SW480 (cell line): Measurements from ENCODE around the gene PDGFRB.
A peak's percentile ranks its signal among the peaks of the same experiment; 100 is the strongest.
"Not testable (repeated sequence)": the region's sequence is repeated elsewhere in the genome, so short reads cannot be mapped to it uniquely, and the experiment has no call there.

Experiments
- DNase-seq: peaks from one replicate; pipeline ENCODE4 v3.0.0-alpha.2; 2016; ENCODE audit warnings: low spot score

Gene PDGFRB

DNA sequence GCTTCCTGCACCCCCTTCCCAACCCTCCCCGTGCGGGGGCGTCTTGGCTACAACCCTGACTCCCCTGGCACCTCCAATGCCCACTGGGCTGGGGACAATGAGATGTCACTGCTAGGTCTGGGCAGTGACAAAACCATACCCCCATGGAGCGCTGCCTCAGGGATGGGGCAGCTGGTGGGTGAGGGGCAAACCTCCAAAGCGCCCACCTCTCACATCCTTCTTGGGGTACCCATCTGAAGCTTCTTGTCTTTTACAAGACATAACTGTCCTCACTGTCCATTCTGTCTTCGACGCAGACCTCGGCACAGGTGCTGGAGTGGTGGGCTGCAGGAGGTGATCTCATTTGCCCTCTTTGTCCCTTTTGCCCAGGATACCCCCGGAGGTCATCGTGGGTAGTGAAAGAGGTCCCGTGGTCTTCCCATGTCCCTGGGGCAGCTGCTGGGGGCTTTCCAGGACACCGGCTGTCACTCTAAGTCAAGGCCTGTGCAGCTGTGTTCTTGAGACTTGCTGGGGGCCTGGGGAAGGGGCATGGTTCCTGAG, 41.5 kb downstream of the PDGFRB start:
- no peak for DNase-seq

DNA sequence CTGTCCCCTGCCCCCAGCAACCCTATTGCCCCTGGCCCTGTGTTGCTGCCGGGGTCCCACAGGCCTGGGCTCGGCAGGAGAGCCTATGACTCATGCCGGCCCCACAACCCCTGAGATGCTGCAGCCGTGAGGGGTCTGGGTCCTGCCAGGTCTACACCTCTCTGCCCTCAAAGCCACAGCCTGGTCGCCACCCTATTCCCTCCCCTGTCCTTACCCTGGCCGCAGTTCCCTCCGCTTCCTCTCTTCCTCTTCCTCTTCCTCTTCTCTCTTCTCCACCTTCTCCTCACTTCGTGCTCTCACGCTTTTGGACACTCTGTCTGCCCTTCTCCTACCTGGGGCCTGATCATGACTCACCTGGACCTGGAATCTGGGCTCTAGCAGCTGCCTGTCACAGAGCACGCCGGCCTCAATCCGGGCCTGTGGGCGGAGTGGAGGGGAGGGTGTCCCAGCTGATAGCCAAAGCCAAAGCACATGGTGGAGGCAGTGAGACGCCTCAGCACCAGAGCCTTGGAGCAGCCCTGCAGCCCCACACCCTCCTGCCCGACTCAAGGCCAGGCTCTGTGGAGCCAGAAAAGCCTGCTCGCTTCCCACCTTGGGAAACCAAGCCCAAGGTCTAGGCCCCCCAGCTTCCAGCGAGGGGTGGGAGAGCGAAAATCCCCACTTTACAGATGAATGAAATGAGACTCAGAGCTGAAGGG, 42.4 kb downstream of the PDGFRB start:
- peak; percentile 60 for DNase-seq

- no peak for DNase-seq
Observed at GRCh38 chr5:150112201-150113046, 43.2 kb downstream of the PDGFRB start.

GRCh38 chr5:150111122-150111521, 44.5 kb downstream of the PDGFRB start:
- DNase-seq: no peak

GRCh38 chr5:150109921-150110320, 45.7 kb downstream of the PDGFRB start:
- DNase-seq: peak; percentile 68

DNA sequence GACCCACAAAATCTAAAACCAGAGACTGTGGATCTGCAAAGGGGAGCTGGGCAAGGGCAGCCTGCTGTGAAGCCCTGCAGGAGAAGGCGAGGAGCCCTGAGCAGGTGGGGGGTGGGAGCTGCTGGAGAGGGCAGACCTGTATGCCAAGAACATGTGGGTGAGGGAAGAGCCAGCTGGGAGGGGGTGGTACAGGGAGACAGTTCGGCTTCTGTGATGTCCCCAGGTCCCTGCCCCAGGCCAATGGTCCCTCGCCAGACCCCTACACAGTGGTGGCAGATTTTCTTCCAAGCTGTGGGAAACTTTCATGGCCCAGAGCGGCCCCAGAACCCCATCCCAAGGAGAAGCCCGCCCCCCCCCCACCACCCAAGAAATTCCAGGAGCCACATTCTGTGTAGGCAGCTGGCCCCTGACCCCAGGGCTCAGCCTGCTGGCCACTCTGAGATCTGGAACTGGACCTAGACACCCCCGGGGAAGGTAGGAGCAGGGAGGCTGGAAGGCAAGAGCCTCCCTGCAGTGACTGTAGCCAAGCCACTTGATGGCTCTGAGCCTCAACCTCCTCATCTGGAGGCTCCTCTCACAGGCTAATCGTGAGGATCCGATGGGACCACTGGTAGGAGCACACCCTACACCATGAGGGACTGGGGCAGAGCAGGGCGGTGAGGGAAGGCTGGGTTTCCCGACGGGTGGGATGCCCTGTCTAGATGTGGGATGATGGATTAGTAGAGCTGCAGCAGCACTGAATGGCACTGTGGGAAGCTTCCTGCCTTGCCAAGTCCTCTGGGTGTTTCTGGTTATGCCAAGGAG, 46.7 kb downstream of the PDGFRB start:
- no peak for DNase-seq

DNA sequence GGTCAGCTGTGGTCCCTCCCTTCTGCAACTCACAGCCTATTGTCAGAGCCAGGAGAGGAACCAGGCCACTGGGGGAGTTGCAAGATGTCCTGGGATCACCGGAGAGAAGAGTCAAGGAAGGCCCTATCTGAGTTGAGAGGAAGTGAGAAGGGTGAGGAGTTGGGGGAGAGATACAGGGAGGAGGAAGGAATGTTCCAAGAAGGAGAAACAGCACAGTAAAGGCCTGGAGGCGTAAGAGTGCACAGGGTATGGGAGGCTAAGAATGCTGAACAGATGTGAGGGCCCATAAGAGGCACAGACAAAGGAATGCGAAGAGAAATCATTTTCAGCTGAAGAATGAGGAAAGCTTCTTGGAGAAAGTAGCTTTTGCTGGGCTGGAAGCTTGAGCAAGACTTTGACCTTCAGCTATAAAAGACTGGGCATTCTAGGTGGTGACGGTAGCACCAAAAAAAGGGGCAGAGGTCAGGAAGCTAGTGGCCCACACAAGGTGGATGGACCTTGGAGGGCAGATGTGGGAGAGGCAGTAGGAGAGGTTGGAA, 47.7 kb downstream of the PDGFRB start:
- no peak for DNase-seq

- DNase-seq: peak; percentile 28
Observed at GRCh38 chr5:150106674-150107426, 48.8 kb downstream of the PDGFRB start.

- no peak for DNase-seq
Observed at GRCh38 chr5:150105928-150106615, 49.6 kb downstream of the PDGFRB start.

DNA sequence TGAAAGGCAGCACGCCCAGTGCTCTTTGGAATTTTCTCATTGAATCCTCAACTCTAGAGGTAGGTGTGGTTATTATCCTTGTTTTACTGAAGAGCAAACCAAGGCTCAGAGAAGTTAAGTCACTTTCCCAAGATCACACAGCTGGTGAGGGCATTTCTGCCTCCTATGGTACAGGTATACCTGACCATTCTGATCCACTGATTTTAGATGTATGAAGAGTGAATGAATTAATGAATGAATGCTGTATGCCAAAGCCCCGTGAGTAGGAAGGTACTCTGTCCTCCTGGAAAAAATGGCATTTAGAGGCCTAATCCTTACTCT, 51.1 kb downstream of the PDGFRB start:
- no peak for DNase-seq

DNA sequence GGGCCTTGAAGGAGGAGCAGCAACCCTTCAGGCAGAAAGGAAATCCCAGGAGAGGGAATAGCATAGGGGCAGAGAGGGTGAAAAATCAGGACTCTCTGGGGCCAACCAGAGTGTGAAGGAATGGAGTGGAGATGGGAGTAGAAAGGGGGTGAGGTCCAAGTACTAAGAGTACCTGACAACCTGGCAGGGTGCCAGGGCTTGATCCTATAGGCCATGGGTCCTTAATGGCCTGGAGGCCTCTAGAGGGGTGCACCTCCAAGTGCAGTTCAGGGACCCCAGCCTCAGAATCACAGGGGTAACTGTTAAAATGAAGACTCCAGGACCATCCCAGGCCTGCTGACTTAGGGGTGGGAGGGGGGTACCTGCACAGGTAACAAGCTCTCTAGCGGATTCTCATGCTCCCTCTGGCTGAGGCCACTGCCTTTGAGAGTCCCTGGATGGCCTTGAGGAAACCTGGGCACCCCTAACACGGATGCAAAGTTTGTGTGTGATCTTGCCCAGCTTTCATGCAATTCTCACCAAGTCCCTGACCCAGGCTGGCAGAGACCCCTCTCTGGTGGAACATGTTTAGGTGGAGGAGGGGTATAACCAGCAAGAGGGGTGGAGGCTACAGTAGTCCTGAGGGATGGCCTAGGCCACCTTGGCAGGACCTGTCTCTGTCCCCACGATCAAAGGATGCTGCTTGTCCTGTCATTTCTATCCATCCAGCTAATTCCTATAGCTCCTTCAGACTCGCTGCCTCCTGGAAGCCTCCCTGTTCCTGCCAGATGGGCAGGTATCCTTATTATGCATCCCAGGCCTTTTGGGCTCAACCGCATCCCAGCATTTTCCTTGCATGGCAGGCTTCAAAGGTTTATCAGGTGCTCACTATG, 51.7 kb downstream of the PDGFRB start:
- DNase-seq: no peak

GRCh38 chr5:150101023-150101422, 54.6 kb downstream of the PDGFRB start:
- peak; percentile 18 for DNase-seq

DNA sequence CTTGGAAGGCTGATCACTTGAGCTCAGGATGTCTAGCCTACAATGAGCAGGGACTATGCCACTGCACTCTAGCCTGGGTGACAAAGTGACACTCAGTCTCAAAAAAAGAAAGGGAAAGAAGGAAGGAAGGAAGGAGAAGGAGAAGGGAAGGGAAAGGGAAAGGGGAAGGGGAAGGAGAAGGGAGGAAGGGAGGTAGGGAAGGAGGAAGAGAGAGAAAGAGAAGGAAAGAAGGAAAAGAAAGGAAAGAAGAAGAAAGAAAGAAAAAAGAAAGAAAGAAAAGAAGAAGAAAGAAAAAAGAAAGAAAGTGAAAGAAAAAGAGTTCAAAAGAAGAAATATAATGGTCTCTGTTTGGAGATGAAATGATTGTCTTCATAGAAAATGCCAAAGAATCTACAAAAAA, 58.5 kb downstream of the PDGFRB start:
- no peak for DNase-seq

- DNase-seq: no peak
Observed at GRCh38 chr5:150092159-150092787, 63.4 kb downstream of the PDGFRB start.

GRCh38 chr5:150085950-150086715, 69.5 kb downstream of the PDGFRB start, which contains the start of gene CSF1R:
CSF1R (minus strand) TSS chr5:150086554; CDS start chr5:150086427, 127 bp downstream.
- no peak for DNase-seq

DNA sequence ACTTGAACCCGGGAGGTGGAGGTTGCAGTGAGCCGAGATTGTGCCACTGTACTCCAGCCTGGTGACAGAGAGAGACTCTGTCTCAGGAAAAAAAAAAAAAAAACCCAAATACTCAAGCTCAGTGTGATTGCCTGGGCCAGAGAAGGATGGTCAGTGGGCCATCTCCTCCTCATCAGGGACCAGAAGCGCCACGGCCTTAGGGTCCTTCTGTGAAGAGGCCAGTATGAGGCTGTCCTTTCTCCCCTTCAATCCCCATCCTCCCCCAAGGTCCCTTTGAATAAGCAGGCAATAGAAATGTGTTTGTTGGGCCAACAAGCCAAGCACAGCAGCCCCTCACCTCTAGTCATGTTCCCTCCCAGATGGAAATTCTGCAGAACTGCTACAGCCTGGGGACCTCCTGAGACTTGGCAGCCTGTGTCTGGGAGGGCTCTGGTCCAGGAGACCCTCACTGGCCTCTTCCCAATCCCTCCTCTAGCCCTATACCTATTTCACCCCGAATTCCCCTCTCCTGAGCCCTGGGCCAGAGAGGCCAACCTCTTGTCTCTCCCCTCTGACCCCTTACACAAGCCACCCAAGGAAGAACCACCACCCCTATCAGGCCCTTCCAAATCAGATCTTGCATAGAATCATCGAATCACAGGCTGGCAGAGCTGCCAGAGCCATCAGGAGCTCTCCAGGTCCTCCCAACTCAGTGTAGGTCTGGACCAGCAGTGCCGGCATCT, 70.3 kb downstream of the PDGFRB start:
- no peak for DNase-seq

GRCh38 chr5:150084754-150085153, 70.9 kb downstream of the PDGFRB start:
- DNase-seq: not testable (repeated sequence)

GRCh38 chr5:150082889-150083288, 72.8 kb downstream of the PDGFRB start:
- DNase-seq: no peak
